NOMO-1 treated with DMSO at 0.1 percent for 48 hours (cell line): Measurements from ENCODE around the gene BPIFB2.
"Not testable (repeated sequence)": the region's sequence is repeated elsewhere in the genome, so short reads cannot be mapped to it uniquely, and the experiment has no call there.

Experiments used
- DNase-seq: peaks from one replicate; lab custom pipeline; 2025; ENCODE audit not compliant: unreplicated experiment; lab: John Stamatoyannopoulos, UW

The BPIFB2 gene

GRCh38 chr20:33034901-33035492, 27.5 kb downstream of the BPIFB2 start:
- DNase-seq: no peak

GRCh38 chr20:33037456-33037855, 30.0 kb downstream of the BPIFB2 start:
- DNase-seq: no peak

GRCh38 chr20:33038243-33038642, 30.7 kb downstream of the BPIFB2 start:
- no peak for DNase-seq

GRCh38 chr20:33042430-33042829, 34.9 kb downstream of the BPIFB2 start:
- no peak for DNase-seq

- DNase-seq: no peak
These were observed 35.7 kb downstream of the BPIFB2 start for GRCh38 chr20:33042983-33043730.

GRCh38 chr20:33043731-33044181, 36.3 kb downstream of the BPIFB2 start:
- DNase-seq: no peak

- not testable (repeated sequence) for DNase-seq
These were observed 37.7 kb downstream of the BPIFB2 start for GRCh38 chr20:33045129-33045721.

GRCh38 chr20:33046412-33046811, 38.9 kb downstream of the BPIFB2 start:
- DNase-seq: no peak

GRCh38 chr20:33051333-33051732, 43.8 kb downstream of the BPIFB2 start:
- DNase-seq: no peak

GRCh38 chr20:33053291-33054106, 46.0 kb downstream of the BPIFB2 start, which contains the start of gene BPIFB3:
BPIFB3 (plus strand) TSS chr20:33053903; CDS start chr20:33055436, 1,533 bp downstream.
- no peak for DNase-seq

GRCh38 chr20:33054381-33054780, 46.9 kb downstream of the BPIFB2 start:
- no peak for DNase-seq

- DNase-seq: no peak
These were observed 47.3 kb downstream of the BPIFB2 start for GRCh38 chr20:33054791-33055190.

- DNase-seq: no peak
These were observed 51.6 kb downstream of the BPIFB2 start for GRCh38 chr20:33059136-33059535.

- DNase-seq: no peak
These were observed 52.4 kb downstream of the BPIFB2 start for GRCh38 chr20:33059741-33060390.

- no peak for DNase-seq
These were observed 54.1 kb downstream of the BPIFB2 start for GRCh38 chr20:33061658-33062028.

GRCh38 chr20:33062105-33062824, 54.8 kb downstream of the BPIFB2 start:
- DNase-seq: no peak

- no peak for DNase-seq
These were observed 55.3 kb downstream of the BPIFB2 start for GRCh38 chr20:33062825-33063149.

- no peak for DNase-seq
These were observed 55.8 kb downstream of the BPIFB2 start for GRCh38 chr20:33063271-33063670.

- DNase-seq: no peak
These were observed 57.2 kb downstream of the BPIFB2 start for GRCh38 chr20:33064572-33065287.

- no peak for DNase-seq
These were observed 58.3 kb downstream of the BPIFB2 start for GRCh38 chr20:33065785-33066184.
